Measurements from ENCODE around the gene SCUBE1. TPM values are rescaled to one million over a fixed set of nuclear protein-coding genes. Genes with fewer than 3 reads are reported as not detected.

Gene SCUBE1
- total RNA-seq, 1 experiment from 2014 or later: 0.54 TPM

GRCh38 chr22:43313890-43314474, 29.2 kb downstream of the SCUBE1 start:
- Mint-ChIP-seq H3K9me3 (ENCODE audit: low read depth, unreplicated experiment) (no peaks in the 10 kb centered on the region), H3K27me3 (ENCODE audit: unreplicated experiment) (peaks cover 85% of the 10 kb centered on the region), H3K4me1 (ENCODE audit: low read depth, unreplicated experiment) (no peaks in the 10 kb centered on the region), H3K27ac (ENCODE audit: unreplicated experiment) (no peak overlapping the region), H3K36me3 (ENCODE audit: insufficient read depth, unreplicated experiment) (no peaks in the 10 kb centered on the region), H3K4me3 (ENCODE audit: low read depth, unreplicated experiment) (no peak overlapping the region)
- TF ChIP-seq CTCF (IDR thresholded peaks at IDR 0.05; ENCODE audit: unreplicated experiment): no peak
- no peak for DNase-seq
- CTCF ChIA-PET: interaction anchor here (0.6 kb wide), 1 partner anchor 214 kb away, joined by 3 read pairs; no protein-coding TSS in a partner anchor
- no TSS peak for BruUV-seq (replicated peaks)
- intact Hi-C loops (cut with micrococcal nuclease; ENCODE audit: unreplicated experiment): no loop called here

- H3K27ac Mint-ChIP-seq (ENCODE audit: unreplicated experiment): no peak overlapping the region
- H3K9me3 Mint-ChIP-seq (ENCODE audit: low read depth, unreplicated experiment): no peaks in the 10 kb centered on the region
- no peak for DNase-seq
- CTCF ChIA-PET: no interaction called here
- TF ChIP-seq CTCF (IDR thresholded peaks at IDR 0.05; ENCODE audit: unreplicated experiment): no peak
- intact Hi-C loops (cut with micrococcal nuclease; ENCODE audit: unreplicated experiment): no loop called here
- H3K4me1 Mint-ChIP-seq (ENCODE audit: low read depth, unreplicated experiment): no peaks in the 10 kb centered on the region
- H3K36me3 Mint-ChIP-seq (ENCODE audit: insufficient read depth, unreplicated experiment): no peaks in the 10 kb centered on the region
- no TSS peak for BruUV-seq (replicated peaks)
- no peak overlapping the region for H3K4me3 Mint-ChIP-seq (ENCODE audit: low read depth, unreplicated experiment)
- peaks cover 92% of the 10 kb centered on the region for H3K27me3 Mint-ChIP-seq (ENCODE audit: unreplicated experiment)
Observed at GRCh38 chr22:43313244-43313889, 29.8 kb downstream of the SCUBE1 start.

- Mint-ChIP-seq H3K27ac (ENCODE audit: unreplicated experiment) (no peak overlapping the region), H3K27me3 (ENCODE audit: unreplicated experiment) (peaks cover 90% of the 10 kb centered on the region)
- intact Hi-C loops (cut with micrococcal nuclease; ENCODE audit: unreplicated experiment): no loop called here
Observed at GRCh38 chr22:43312608-43313007, 30.6 kb downstream of the SCUBE1 start.

GRCh38 chr22:43310798-43311197, 32.4 kb downstream of the SCUBE1 start:
- Mint-ChIP-seq H3K4me1 (ENCODE audit: low read depth, unreplicated experiment) (no peaks in the 10 kb centered on the region), H3K36me3 (ENCODE audit: insufficient read depth, unreplicated experiment) (no peaks in the 10 kb centered on the region), H3K9me3 (ENCODE audit: low read depth, unreplicated experiment) (no peaks in the 10 kb centered on the region), H3K4me3 (ENCODE audit: low read depth, unreplicated experiment) (no peak overlapping the region), H3K27ac (ENCODE audit: unreplicated experiment) (no peak overlapping the region), H3K27me3 (ENCODE audit: unreplicated experiment) (peaks cover 90% of the 10 kb centered on the region)
- no peak for DNase-seq
- no peak for TF ChIP-seq CTCF (IDR thresholded peaks at IDR 0.05; ENCODE audit: unreplicated experiment)
- intact Hi-C loops (cut with micrococcal nuclease; ENCODE audit: unreplicated experiment): no loop called here
- no TSS peak for BruUV-seq (replicated peaks)
- CTCF ChIA-PET: no interaction called here

More at GRCh38 chr22:43312608-43313007, 30.6 kb downstream of the SCUBE1 start:
- CTCF ChIA-PET: no interaction called here
- no TSS peak for BruUV-seq (replicated peaks)
- Mint-ChIP-seq H3K36me3 (ENCODE audit: insufficient read depth, unreplicated experiment) (no peaks in the 10 kb centered on the region), H3K9me3 (ENCODE audit: low read depth, unreplicated experiment) (no peaks in the 10 kb centered on the region), H3K4me1 (ENCODE audit: low read depth, unreplicated experiment) (no peaks in the 10 kb centered on the region), H3K4me3 (ENCODE audit: low read depth, unreplicated experiment) (no peak overlapping the region)
- no peak for TF ChIP-seq CTCF (IDR thresholded peaks at IDR 0.05; ENCODE audit: unreplicated experiment)
- no peak for DNase-seq
